ENCODE measurements around the gene ATP1B1. TPM values are rescaled to one million over a fixed set of nuclear protein-coding genes. Genes with fewer than 3 reads are reported as not detected.

Gene ATP1B1
- total RNA-seq, 1 experiment from 2014 or later = 48.6 TPM

DNA sequence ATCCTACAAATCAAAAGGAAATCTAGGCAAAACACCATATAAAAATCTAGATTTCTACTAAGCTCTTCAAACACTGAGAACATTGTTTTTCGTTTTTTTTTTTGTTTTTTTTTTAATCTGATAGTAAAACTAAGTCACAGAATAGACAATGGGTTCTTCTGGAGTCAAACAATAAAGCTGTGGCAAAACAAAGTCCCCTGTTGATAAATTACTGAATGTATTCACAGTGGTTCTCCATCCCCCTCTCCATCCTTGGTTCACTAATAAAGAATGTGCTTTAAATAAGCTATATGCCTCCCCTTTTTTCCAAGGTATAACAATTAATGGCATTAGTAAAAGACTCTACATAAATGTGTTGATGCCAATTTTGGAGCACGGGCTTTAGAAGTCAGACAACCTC is 16.7 kb upstream of the ATP1B1 start:
- H3K27ac ChIP-seq (ENCODE audit: low read depth, low read length) = no peak overlapping the region
- H3K9ac ChIP-seq (ENCODE audit: low read length) = no peak overlapping the region
- DNase-seq (ENCODE audit: low read depth, low spot score) (no peak), ATAC-seq (no peak)
- H2AFZ ChIP-seq (ENCODE audit: low read depth, low read length, poor library complexity, severe bottlenecking) = no peak overlapping the region
- H4K20me1 ChIP-seq (ENCODE audit: insufficient read depth) = no peaks in the 10 kb centered on the region
- ChIA-PET RAD21 (ENCODE audit: low non-redundant PET in 1 of 2, low total read pairs in 2 of 2, uncharacterized antibody in 2 of 2, unreplicated experiment in 2 of 2) (no interaction called here), CTCF (no interaction called here), POLR2A (no interaction called here)
- no peaks in the 10 kb centered on the region for H3K36me3 ChIP-seq (ENCODE audit: control insufficient read depth in 1 of 2, insufficient read depth in 2 of 2, low read length in 2 of 2)
- no peaks in the 10 kb centered on the region for H3K9me3 ChIP-seq (ENCODE audit: control insufficient read depth in 1 of 2, insufficient read depth in 1 of 2, low read depth in 1 of 2, low read length in 2 of 2)
- BruUV-seq (replicated peaks) = no TSS peak
- no peaks in the 10 kb centered on the region for H3K4me1 ChIP-seq (ENCODE audit: control insufficient read depth in 1 of 2, insufficient read depth in 2 of 2, low read length in 2 of 2)
- no peaks in the 10 kb centered on the region for H3K79me2 ChIP-seq (ENCODE audit: insufficient read depth, low read length)
- H3K4me3 ChIP-seq (replicated peaks in 1 of 2; ENCODE audit: low read depth in 1 of 2, low read length in 2 of 2) = no peak overlapping the region
- TF ChIP-seq, protein P1, sequence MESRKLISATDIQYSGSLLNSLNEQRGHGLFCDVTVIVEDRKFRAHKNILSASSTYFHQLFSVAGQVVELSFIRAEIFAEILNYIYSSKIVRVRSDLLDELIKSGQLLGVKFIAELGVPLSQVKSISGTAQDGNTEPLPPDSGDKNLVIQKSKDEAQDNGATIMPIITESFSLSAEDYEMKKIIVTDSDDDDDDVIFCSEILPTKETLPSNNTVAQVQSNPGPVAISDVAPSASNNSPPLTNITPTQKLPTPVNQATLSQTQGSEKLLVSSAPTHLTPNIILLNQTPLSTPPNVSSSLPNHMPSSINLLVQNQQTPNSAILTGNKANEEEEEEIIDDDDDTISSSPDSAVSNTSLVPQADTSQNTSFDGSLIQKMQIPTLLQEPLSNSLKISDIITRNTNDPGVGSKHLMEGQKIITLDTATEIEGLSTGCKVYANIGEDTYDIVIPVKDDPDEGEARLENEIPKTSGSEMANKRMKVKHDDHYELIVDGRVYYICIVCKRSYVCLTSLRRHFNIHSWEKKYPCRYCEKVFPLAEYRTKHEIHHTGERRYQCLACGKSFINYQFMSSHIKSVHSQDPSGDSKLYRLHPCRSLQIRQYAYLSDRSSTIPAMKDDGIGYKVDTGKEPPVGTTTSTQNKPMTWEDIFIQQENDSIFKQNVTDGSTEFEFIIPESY (IDR thresholded peaks at IDR 0.05; ENCODE audit: extremely low read depth, insufficient replicate concordance, low read length) = no peak
- no peak for TF ChIP-seq CEBPB (IDR thresholded peaks at IDR 0.05; ENCODE audit: low read depth)
- TF ChIP-seq RAD21 (IDR thresholded peaks at IDR 0.05; ENCODE audit: low read depth) = no peak
- TF ChIP-seq SP1 (IDR thresholded peaks at IDR 0.05; ENCODE audit: low read depth) = no peak
- TF ChIP-seq, protein P2, sequence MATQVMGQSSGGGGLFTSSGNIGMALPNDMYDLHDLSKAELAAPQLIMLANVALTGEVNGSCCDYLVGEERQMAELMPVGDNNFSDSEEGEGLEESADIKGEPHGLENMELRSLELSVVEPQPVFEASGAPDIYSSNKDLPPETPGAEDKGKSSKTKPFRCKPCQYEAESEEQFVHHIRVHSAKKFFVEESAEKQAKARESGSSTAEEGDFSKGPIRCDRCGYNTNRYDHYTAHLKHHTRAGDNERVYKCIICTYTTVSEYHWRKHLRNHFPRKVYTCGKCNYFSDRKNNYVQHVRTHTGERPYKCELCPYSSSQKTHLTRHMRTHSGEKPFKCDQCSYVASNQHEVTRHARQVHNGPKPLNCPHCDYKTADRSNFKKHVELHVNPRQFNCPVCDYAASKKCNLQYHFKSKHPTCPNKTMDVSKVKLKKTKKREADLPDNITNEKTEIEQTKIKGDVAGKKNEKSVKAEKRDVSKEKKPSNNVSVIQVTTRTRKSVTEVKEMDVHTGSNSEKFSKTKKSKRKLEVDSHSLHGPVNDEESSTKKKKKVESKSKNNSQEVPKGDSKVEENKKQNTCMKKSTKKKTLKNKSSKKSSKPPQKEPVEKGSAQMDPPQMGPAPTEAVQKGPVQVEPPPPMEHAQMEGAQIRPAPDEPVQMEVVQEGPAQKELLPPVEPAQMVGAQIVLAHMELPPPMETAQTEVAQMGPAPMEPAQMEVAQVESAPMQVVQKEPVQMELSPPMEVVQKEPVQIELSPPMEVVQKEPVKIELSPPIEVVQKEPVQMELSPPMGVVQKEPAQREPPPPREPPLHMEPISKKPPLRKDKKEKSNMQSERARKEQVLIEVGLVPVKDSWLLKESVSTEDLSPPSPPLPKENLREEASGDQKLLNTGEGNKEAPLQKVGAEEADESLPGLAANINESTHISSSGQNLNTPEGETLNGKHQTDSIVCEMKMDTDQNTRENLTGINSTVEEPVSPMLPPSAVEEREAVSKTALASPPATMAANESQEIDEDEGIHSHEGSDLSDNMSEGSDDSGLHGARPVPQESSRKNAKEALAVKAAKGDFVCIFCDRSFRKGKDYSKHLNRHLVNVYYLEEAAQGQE (IDR thresholded peaks at IDR 0.05; ENCODE audit: low read depth) = no peak
- no peak for TF ChIP-seq SIN3A (IDR thresholded peaks at IDR 0.05; ENCODE audit: low read depth)
- no peak for TF ChIP-seq ELF1 (IDR thresholded peaks at IDR 0.05; ENCODE audit: borderline replicate concordance, low read depth)
- TF ChIP-seq YY1 (IDR thresholded peaks at IDR 0.05; ENCODE audit: extremely low read depth, insufficient replicate concordance, low read depth, low read length) = no peak
- no peak for TF ChIP-seq ZNF274 (IDR thresholded peaks at IDR 0.05; ENCODE audit: low read depth, low read length)
- TF ChIP-seq POLR2AphosphoS5 (IDR thresholded peaks at IDR 0.05; ENCODE audit: low read depth, low read length) = no peak
- no peak for TF ChIP-seq EZH2 (IDR thresholded peaks at IDR 0.05)
- no peak for TF ChIP-seq ZFX (IDR thresholded peaks at IDR 0.05)
- TF ChIP-seq, protein P3, sequence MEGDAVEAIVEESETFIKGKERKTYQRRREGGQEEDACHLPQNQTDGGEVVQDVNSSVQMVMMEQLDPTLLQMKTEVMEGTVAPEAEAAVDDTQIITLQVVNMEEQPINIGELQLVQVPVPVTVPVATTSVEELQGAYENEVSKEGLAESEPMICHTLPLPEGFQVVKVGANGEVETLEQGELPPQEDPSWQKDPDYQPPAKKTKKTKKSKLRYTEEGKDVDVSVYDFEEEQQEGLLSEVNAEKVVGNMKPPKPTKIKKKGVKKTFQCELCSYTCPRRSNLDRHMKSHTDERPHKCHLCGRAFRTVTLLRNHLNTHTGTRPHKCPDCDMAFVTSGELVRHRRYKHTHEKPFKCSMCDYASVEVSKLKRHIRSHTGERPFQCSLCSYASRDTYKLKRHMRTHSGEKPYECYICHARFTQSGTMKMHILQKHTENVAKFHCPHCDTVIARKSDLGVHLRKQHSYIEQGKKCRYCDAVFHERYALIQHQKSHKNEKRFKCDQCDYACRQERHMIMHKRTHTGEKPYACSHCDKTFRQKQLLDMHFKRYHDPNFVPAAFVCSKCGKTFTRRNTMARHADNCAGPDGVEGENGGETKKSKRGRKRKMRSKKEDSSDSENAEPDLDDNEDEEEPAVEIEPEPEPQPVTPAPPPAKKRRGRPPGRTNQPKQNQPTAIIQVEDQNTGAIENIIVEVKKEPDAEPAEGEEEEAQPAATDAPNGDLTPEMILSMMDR (IDR thresholded peaks at IDR 0.05 in 2 of 3, conservative IDR thresholded peaks at IDR 0.05 in 1 of 3; ENCODE audit: borderline replicate concordance in 1 of 3, insufficient read depth in 1 of 3, low read depth in 2 of 3, low read length in 2 of 3) = no peak
- no peak overlapping the region for H3K4me2 ChIP-seq (ENCODE audit: low read length)
- H3K27me3 ChIP-seq (ENCODE audit: insufficient read depth, low read length) = no peaks in the 10 kb centered on the region
- no peaks in the 10 kb centered on the region for H3K9me2 ChIP-seq (ENCODE audit: insufficient read depth)
- intact Hi-C loops (cut with micrococcal nuclease) = no loop called here
